ENCODE measurements around the gene RNF224. TPM values are rescaled to one million over a fixed set of nuclear protein-coding genes. Genes with fewer than 3 reads are reported as not detected.

The RNF224 gene
- total RNA-seq, 1 experiment from 2014 or later, result not detected

DNA sequence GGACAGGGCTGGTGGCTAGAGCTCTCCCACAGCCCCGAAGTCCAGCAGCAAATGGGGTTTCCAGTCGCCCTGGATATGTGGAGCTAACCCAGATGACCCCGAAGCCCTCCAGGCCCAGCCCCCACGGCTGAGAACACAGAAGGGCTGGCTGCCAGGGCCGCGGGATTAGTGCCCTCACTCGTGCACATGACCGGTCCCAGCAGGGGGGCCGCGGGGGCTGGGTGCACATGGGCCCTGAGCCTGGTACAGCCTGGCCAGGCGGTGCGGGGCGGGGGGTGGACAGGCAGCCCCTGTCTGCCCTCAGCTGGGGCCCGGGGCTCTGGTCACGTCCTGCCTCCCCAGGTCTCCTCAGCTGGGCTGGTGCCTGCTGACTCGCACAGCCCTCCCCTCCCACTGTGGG, 32.9 kb upstream of the RNF224 start:
- no TSS peak for BruUV-seq (replicated peaks)
- TF ChIP-seq, protein P1, sequence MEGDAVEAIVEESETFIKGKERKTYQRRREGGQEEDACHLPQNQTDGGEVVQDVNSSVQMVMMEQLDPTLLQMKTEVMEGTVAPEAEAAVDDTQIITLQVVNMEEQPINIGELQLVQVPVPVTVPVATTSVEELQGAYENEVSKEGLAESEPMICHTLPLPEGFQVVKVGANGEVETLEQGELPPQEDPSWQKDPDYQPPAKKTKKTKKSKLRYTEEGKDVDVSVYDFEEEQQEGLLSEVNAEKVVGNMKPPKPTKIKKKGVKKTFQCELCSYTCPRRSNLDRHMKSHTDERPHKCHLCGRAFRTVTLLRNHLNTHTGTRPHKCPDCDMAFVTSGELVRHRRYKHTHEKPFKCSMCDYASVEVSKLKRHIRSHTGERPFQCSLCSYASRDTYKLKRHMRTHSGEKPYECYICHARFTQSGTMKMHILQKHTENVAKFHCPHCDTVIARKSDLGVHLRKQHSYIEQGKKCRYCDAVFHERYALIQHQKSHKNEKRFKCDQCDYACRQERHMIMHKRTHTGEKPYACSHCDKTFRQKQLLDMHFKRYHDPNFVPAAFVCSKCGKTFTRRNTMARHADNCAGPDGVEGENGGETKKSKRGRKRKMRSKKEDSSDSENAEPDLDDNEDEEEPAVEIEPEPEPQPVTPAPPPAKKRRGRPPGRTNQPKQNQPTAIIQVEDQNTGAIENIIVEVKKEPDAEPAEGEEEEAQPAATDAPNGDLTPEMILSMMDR (conservative IDR thresholded peaks at IDR 0.05; ENCODE audit: low read depth, low read length), result no peak
- TF ChIP-seq EZH2 (IDR thresholded peaks at IDR 0.05; ENCODE audit: borderline replicate concordance, low read depth, low read length, poor library complexity, severe bottlenecking), result no peak
- DNase-seq (ENCODE audit: low spot score), result no peak
- H3K9me3 ChIP-seq (ENCODE audit: low read depth, low read length, poor library complexity, severe bottlenecking), result no peaks in the 10 kb centered on the region
- CTCF ChIA-PET, result interaction anchor here (0.7 kb wide), 1 partner anchor 42 kb away, joined by 3 read pairs; no protein-coding TSS in a partner anchor
- intact Hi-C loops (cut with micrococcal nuclease; ENCODE audit: unreplicated experiment), result no loop called here
- H3K4me3 ChIP-seq (ENCODE audit: low read depth, low read length, poor library complexity, severe bottlenecking), result no peak overlapping the region
- H3K36me3 ChIP-seq (ENCODE audit: insufficient read depth, low read length, poor library complexity, severe bottlenecking), result peaks cover 2% of the 10 kb centered on the region
- POLR2A ChIA-PET (ENCODE audit: low non-redundant PET), result interaction anchor here (0.6 kb wide), 1 partner anchor 9 kb away, joined by 3 read pairs; no protein-coding TSS in a partner anchor
- no peak overlapping the region for H3K27ac ChIP-seq (ENCODE audit: low read depth, low read length, poor library complexity, severe bottlenecking)
- H3K27me3 ChIP-seq (replicated peaks; ENCODE audit: insufficient read depth, low read depth, low read length, poor library complexity), result no peaks in the 10 kb centered on the region
- peaks cover 12% of the 10 kb centered on the region for H3K4me1 ChIP-seq (ENCODE audit: insufficient read depth, low read length, poor library complexity, severe bottlenecking)

DNA sequence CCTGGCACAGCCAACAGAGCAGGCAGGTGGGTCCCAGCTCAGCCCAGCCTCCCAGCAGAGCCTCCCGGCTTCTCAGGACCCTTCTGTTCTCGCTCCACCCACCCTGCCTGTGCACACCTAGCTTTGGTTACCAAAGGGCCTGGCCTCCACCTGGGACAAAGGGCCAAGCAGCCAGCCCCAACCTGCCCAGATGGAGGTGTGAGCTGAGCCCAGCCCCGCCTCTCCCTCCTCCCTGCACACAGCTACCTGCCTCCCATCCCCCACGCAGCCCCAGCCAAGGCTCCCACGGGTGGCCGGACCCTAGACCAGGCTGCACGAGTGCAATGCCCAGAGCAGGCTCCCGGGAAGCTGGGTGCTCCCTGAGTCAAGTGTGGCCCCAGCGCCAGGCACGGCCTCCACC, 32.4 kb upstream of the RNF224 start:
- H3K4me1 ChIP-seq (ENCODE audit: insufficient read depth, low read length, poor library complexity, severe bottlenecking), result peaks cover 13% of the 10 kb centered on the region
- ChIA-PET CTCF (interaction anchor here (0.7 kb wide), 1 partner anchor 42 kb away, joined by 3 read pairs; no protein-coding TSS in a partner anchor), POLR2A (ENCODE audit: low non-redundant PET) (interaction anchor here (0.6 kb wide), 1 partner anchor 10 kb away, joined by 3 read pairs; no protein-coding TSS in a partner anchor)
- no peak overlapping the region for H3K27ac ChIP-seq (ENCODE audit: low read depth, low read length, poor library complexity, severe bottlenecking)
- no peaks in the 10 kb centered on the region for H3K9me3 ChIP-seq (ENCODE audit: low read depth, low read length, poor library complexity, severe bottlenecking)
- no TSS peak for BruUV-seq (replicated peaks)
- TF ChIP-seq, protein P1 (conservative IDR thresholded peaks at IDR 0.05; ENCODE audit: low read depth, low read length), result no peak
- no peak for TF ChIP-seq EZH2 (IDR thresholded peaks at IDR 0.05; ENCODE audit: borderline replicate concordance, low read depth, low read length, poor library complexity, severe bottlenecking)
- no peak overlapping the region for H3K4me3 ChIP-seq (ENCODE audit: low read depth, low read length, poor library complexity, severe bottlenecking)
- intact Hi-C loops (cut with micrococcal nuclease; ENCODE audit: unreplicated experiment), result no loop called here
- no peak for DNase-seq (ENCODE audit: low spot score)
- H3K36me3 ChIP-seq (ENCODE audit: insufficient read depth, low read length, poor library complexity, severe bottlenecking), result peaks cover 2% of the 10 kb centered on the region
- H3K27me3 ChIP-seq (replicated peaks; ENCODE audit: insufficient read depth, low read depth, low read length, poor library complexity), result no peaks in the 10 kb centered on the region

DNA sequence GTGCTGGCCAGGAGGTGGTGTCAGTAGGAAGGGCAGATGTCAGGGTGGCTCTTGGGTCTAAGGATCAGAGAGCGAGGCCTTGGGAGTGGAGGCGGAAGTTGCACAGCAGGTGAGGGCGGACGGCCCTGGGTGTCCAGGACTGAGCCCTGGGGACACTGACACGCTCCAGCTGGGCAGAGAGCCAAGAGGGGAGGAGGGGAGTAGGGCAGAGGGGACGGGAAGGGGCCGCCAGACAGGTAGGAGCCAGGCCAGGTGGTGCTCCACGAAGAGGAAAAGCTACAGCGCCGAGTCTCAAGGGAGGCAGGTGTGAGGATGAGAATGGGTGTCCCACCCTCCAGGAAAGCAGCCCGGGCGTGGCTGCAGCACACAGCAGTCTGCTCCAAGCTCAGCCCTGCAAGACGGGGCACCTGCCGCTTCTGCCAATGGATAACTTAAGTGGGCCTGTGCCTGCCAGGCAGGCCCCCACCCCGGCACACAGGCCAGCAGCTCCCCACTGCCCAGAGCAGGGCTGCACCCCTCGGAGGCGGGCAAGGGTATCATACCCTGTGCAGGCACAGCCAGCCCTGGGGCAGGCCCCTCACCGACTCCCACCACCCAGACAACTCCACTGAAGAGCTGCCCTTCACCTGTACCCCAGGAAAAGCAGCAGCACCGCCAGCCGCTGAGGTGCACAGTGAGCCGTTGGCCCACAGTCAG, 31.6 kb upstream of the RNF224 start:
- H3K27me3 ChIP-seq (replicated peaks; ENCODE audit: insufficient read depth, low read depth, low read length, poor library complexity), result no peaks in the 10 kb centered on the region
- H3K9me3 ChIP-seq (ENCODE audit: low read depth, low read length, poor library complexity, severe bottlenecking), result no peaks in the 10 kb centered on the region
- CTCF ChIA-PET, result interaction anchor here (0.6 kb wide), 2 partner anchors 62 to 128 kb away, joined by 5 to 6 read pairs; no protein-coding TSS in a partner anchor
- H3K36me3 ChIP-seq (ENCODE audit: insufficient read depth, low read length, poor library complexity, severe bottlenecking), result peaks cover 2% of the 10 kb centered on the region
- BruUV-seq (replicated peaks), result no TSS peak
- peaks cover 13% of the 10 kb centered on the region for H3K4me1 ChIP-seq (ENCODE audit: insufficient read depth, low read length, poor library complexity, severe bottlenecking)
- intact Hi-C loops (cut with micrococcal nuclease; ENCODE audit: unreplicated experiment), result no loop called here
- no peak for TF ChIP-seq EZH2 (IDR thresholded peaks at IDR 0.05; ENCODE audit: borderline replicate concordance, low read depth, low read length, poor library complexity, severe bottlenecking)
- H3K4me3 ChIP-seq (ENCODE audit: low read depth, low read length, poor library complexity, severe bottlenecking), result no peak overlapping the region
- DNase-seq (ENCODE audit: low spot score), result no peak
- POLR2A ChIA-PET (ENCODE audit: low non-redundant PET), result no interaction called here
- H3K27ac ChIP-seq (ENCODE audit: low read depth, low read length, poor library complexity, severe bottlenecking), result no peak overlapping the region

Data from A673 (cell line).